Stimulated activated CD8-positive, alpha-beta memory T cell treated with anti-CD3 and anti-CD28 coated beads, Interleukin-12 subunit alpha, Interleukin-12 subunit beta, amount 100 ng/mL, for 4 hours (primary cell): ENCODE measurements around the gene WWOX.

Experiments used
- DNase-seq: peaks from one replicate; pipeline ENCODE4 v3.0.0-alpha.2; 2020; ENCODE audit warnings: low read depth

The WWOX gene

DNA sequence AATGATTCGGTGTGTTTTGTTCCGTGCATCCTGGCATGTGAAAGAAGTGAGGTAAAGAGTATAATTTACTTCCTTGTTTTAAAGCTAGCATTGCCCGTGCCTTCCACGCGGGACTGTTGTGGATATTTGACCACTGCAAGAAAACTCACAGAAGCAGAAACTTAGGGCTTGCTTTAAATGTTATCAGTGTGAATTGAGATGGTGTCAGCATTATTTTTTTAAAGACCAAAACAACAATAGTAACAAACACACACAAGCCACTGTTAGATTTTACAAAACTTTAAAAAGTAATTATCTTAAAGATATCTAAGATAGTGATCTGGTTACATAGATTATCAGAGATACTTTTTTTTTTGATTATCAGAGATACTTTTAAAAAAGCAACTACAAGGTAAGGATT, 47.4 kb downstream of the WWOX start:
- DNase-seq: no peak

DNA sequence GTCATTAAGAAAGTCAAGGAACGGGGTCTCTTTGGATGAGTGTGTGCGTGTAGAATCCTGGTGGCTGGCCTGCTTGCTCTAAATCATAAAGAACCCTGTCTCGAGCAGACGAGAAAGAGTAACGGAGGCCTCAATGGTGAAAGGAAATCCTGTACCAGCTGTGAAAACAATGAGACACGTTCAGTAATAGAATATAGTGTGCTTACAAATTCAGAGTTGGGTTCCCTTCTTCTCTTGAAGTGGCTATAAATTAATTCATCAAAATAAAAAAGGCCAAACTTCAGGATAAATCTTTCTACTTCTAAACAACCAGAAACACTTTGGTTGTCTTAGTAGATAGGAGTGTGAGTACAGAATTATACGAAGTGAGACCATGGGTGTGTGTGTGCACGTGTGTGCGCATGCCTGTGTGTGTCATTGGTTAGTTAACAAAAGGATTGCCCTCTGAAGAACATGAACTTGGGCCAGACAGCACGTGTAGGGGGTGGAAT, 48.5 kb downstream of the WWOX start:
- DNase-seq: no peak

DNA sequence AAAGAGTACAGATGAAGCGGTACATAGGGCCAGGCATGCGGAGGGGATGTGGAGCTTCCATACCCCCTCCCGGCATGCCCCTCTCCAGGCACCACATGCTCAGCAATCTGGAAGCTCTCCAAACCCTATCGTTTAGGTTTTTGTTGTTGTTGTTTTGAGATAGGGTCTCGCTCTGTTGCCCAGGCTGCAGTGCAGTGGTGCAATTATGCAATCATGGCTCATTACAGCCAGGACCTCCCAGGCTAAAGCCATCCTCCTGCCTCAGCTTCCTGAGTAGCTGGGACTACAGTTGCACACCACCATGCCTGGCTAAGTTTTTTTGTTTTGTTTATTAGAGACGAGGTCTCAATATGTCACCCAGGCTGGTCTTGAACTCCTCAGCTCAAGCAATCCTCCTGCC, 50.8 kb downstream of the WWOX start:
- DNase-seq: no peak

DNA sequence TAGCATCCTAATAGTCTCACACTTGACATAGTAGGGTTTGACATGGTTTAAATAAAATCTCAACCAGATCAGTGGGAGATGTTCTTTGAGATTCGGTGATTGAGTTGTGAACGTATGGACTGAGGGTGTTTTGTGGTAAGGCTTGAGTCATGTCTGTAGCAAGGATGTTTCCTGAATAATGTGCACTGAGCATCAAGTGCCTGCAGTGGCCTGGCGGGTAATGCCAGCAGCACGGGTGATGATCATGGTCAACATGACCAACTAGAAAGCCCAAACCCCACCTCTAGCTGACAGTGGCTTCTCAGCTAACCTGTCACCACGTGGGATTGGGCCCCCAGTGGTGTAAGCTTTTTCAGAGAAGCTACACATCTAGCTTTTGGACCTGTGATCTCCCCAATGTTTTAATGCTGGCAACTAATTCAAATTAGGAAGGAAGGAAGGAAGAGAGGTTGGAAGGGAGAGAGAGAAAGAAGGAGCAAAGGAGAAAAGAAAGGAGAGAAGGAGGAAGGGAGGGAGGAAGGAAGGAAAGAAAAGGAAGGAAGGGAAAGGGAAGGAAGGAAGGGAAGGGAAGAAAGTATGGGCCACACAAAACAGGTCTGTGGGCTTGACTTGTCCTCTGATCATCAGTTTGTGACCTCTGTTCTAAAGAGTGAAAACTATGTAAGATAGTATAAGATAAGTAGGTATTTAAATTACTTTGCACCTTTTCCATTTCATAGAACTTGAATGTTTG, 55.4 kb downstream of the WWOX start:
- no peak for DNase-seq

DNA sequence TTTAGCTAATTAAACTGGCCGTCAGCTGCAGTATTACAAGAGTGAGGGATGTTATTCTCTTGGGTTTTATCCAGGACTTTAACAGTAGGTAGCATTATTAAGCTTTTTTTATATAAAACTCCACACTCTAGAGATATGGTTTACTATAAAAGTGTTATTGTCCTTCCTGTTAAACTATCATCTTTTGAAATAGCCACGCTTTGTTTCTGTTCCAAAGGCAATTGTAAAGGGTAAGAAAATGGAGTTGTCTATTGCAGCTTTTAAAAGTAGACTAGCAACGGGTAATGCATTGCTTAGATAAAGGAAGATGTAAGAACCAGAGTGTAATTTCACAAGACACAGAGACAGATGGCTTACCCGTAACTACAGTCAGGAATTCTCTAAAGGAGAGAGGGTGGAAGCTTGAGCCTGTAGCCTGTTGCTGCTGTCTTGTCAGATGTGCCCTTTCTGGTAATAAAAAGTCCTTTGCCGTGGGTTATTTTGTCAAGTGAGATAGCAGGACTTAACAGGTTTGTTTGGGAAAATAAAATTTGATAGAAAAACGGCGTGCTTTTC, 56.4 kb downstream of the WWOX start:
- DNase-seq: no peak

DNA sequence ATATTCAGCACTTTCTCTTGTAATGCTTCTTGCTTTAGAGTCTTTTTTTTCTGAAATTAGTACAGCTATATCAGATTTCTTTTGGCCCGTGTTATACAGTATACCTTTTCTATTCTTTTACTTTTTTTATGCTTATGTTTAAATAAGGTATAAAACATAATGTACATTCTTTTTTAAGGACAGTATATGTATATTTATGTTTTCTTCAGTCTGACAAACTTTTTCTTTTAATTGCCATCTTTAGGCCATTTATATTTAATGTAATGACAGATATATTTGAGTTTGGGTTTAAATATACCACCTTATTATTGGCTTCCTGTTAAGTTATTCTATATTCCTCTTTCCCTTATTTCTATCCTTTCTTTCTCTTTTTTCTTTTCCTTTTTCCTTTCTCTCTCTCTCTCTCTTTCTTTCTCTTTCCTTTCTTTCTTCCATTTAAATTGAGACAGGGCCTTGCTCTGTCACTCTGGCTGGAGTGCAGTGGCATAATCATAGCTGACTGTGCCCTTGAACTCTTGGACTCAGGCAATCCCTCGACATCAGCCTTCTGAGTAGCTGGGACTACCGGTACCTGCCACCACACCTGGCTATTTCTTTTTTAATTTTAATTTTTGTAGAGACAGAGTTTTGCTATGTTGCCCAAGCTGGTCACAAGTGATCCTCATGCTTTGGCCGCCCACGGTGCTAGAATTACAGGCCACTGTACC, 61.7 kb downstream of the WWOX start:
- no peak for DNase-seq

DNA sequence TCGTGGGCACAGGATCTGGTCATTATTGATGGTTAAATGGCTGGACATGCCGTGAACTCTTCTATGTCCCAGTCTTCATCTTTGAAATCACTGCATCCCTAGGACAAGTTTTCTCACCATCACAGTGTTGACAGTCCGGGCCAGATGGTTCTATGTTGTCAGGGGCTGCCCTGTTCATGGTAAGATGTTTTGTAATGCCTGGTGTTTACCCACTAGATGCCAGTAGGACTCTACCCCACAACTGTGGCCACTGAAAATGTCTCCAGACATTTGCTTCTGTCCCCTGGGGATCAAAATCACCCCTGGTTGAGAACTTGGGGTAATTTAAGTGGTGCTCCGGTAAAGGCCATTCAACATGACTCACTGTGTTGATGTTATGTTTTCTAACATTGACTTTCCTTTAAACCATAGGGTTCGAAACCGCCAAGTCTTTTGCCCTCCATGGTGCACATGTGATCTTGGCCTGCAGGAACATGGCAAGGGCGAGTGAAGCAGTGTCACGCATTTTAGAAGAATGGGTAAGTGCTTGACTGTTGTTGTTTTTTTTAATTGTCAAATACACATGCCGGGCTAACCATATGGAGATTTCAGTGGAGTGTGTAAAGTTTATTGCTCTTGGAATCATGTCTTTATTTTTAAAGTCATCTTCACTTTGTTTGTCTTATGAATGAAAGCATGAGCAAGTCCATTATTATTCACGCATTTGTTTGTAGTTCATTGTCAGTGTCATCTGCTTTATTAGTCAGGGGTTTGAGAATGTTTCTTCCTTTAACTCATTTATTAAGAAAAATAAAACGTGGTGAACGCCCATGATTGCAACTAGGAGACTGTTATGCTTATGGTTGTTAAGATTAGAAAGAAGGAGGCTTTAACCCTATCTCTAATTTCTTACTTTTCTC, 64.6 kb downstream of the WWOX start:
- DNase-seq: no peak

DNA sequence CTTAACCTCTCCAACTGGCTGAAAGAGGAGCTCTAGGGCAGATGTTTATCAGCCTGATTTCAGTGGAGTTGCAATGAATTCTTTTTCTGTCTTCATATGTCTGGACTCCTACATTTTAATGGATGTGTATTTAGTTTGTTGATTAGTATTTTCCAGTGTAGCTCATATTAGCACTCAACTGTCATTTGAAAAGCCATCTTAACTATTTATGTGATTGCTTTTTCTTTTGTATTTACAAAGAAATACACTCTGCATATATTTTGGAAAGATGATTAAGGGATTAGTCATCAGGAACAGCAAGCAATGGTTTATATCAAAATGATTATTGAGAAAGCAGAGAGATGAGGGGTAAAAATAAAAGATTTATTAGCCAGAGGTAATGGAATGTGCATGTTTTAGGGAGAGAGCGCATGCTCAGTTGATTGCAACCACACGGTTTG, 71.1 kb downstream of the WWOX start:
- no peak for DNase-seq

DNA sequence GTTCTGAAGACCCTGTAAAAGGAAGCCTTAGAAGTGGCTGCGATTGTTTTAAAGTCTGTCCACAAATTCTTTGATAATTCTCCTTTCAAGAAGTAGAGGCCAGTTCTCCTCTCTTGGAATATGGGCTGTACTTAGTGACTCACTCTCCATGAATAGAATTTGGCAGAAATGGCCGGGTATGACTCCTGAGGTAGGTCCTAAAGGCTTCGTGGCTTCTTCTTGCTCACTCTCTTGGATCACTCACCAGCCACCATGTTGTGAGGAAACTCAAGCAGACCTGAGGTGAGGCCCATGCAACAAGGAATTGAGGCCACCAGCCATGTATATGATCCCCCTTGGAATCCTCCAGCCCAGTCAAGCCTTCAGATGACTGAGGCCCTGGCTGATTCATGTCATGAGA, 75.8 kb downstream of the WWOX start:
- no peak for DNase-seq

DNA sequence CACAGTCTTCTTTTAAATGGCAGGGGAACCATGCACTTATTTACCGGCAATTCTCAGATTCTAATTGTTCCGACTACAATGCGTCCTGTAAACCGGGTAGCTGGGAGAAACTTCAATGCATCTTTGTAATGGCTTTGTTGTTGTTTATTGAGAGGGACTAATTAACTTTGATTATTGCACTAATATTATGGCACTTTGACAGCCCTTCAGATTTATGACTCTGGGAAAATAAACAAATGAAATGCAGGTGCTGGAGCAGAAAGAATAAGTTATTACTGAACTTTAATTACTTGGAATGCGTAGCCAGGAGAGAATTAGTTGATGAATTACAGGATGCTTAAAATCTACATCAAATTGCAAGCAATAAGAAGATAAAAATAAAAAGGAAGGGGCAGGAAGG, 77.0 kb downstream of the WWOX start:
- DNase-seq: no peak

DNA sequence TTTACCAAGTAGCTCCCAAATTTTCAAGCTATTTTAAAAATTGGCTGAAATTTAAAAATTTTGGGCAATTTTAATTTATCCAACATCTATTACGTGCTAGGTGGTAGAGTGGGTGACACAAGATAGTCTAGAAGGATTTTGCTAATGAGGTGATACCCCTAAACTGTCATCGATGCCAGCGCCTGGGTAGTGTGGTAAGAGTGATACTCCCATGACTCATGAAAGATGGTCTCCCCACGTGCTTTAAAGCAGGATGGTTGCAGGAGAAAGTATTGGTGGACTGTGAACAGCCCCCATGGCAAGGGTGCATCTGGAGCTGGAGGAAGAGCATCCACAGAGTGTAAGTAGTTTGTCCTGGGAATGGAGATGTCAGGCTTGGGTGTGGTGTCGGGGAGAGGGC, 77.8 kb downstream of the WWOX start:
- DNase-seq: no peak

DNA sequence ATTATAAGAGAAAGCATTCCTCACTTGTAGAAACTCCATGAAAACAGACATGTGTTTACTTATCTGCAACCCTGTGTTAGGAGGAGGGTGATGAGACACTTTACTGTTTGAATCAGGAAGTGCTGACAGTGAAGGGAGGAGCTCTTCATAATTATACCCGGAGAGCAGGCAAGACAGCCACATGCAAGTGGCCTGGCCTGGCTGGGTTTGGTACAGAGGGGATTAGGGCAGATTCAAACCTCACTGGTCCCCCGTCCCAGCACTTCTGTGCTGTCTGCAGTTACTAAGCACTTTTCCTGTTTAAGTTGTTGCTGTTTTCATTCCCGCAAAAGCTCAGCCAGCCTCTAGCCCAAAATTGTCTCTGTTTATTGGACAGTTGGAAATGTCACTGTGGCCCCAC, 78.5 kb downstream of the WWOX start:
- no peak for DNase-seq

DNA sequence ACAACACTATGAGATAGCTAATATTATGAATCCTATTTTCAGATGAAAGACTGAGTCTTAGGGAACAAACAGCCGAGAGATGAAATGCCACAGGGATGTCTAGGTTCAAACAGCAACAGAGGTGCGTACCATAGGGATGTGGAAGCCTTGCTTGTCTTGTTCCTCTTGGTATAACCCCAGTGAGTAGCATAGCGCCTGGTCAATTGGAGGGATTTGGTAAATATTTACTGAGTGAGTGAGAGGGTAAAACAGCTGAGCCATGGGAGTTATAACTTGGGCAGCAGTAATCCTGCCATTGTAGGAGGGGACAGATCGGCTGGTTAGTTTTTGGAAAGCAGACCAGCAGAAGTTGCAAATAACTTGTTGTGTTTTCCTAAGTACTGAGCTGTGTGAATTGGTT, 80.2 kb downstream of the WWOX start:
- DNase-seq: no peak

DNA sequence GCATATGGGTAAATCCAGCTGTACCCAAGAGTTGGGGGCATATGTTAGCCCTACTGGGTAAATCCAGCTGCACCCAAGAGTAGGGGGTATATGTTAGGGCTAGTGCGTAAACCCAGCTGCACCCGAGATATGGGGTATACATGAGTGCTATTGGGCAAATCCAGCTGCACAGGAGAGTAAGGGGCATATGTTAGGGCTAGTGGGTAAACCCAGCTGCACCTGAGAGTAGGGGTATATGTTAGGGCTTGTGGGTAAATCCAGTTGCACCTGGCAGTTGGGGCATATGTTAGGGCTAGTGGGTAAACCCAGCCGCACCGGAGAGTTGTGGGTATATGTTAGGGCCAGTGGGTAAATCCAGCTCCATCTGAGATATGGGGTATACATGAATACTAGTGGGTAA, 80.9 kb downstream of the WWOX start:
- DNase-seq: no peak

DNA sequence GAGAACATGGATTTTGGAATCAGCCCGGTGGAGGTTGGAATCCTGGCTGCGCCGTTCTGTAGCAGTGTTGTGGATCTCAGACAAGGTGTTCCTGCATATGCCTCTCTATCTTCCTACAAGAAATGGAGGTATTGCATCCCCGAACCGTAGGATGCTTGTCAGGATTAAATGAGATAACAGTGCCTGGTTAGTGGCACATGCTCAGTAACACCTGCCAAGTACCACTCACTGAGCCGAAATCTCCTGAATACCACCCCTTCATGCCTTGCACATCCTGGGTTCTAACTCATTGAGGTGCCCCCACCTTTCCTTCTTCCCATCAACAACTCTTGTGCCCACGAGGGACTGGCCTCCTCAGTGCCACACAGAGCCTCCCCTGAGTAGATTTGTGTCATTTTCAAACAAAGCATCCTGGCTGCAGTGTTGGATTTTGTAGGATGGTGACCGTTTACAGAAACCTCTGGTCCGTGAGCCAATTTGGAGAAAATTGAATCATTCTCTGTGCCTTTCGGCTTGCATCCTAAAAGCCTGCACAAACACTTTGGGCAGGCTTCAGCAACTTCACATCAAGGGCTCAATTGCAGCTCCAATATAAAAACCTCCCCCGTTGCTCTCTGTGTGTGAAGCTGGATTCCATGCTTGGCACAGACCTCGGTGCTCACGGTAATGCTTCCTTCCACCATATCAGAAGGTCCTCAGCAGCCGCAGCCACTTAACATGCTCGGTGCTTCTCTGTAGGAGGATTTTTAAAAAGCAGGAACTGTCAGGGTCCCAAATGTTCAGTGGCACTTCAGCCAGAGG, 84.2 kb downstream of the WWOX start:
- DNase-seq: no peak

DNA sequence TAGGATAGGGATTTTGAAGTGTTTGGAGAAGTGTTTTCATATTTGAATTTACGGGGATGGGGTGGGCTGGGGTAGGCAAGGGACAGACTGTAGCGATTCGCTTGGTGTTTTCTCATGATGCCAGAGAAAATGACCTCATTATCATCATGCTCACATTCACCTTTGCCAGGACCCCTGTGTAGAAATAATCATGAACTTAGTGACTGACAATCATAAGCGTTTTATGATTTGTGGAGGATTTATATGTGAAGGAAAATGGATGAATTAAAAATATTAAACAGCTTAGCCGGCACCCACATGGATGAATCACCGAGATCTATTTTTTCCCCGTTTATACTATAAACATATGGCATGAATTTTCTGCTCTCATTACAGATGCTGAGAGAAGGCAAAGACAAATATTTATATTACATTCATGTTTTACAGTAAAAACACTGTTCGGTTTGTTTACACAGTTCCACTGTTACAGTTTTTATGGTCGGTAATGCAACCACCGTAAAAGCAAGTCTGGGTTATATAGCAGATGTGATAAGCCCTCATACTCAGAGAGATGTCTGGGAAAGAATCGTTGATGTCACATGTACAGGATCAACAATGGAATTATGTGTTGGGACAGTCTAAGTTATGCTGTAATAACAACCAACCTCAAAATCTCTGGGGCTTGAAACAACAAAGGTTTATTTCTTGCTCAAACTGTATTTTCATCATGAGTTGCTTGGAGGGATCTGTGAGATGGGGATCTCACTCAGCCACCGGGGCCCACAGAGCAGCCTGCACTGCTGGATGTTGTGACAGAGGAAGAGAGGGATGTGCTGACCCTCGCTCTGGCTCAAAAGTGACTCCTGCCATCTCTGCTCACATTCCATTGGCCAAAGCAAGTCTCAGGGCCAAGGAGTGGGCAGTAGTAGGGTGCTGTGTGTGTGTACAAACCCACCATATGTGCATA, 85.1 kb downstream of the WWOX start:
- DNase-seq: no peak

DNA sequence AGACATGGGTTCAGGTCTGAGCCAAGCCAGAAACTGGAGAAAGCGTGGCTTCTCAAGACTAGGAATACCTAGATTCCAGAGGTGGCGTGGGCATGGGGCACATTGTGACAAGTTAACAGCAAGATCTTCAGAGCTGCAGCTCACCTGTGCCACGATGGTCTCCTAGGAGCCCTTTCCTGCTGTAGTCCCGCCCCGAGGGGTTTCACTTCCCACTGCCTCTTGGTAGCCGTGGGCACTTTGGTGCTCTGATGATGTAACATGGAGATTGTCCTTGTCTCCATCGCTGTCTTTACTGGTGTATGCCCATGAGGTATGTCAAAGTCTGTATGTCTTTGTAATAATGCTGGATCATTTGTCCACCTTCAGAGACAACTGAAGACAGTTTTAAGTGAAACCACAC, 89.7 kb downstream of the WWOX start:
- no peak for DNase-seq

DNA sequence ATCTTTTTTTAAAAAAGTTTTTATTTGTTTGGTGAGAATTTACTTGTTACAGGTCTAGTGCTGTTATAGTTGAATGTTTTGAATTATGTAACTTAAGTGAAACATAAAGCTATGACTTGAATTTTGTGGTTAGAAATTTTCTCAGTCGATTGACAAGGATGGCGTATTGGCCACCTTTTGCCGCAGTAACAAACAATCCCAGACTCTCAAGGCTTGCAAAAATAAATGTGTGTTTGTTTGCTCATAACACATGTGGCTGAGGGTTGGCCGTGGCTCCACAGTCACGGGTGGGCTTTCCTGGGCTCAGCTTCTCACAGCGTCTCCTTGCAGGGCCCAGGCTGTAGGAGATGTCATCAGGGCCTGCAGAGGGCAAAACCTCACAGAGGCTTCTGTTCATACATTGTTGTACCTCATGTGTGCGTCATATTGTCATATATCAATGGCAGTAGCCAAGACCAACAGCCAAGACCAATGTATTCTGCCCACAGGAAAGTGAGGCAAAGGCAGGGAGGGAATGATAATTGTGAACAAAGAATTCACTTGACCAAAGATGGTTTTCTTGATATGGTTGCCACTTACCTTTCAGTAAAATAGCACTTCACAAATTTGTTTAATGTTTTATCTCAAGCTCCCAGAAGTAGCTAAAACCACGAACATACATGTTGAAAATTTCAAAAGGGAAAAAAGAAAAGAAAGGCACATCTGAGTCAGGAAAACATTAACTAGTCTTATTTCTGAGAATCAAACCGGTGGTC, 93.5 kb downstream of the WWOX start:
- no peak for DNase-seq

DNA sequence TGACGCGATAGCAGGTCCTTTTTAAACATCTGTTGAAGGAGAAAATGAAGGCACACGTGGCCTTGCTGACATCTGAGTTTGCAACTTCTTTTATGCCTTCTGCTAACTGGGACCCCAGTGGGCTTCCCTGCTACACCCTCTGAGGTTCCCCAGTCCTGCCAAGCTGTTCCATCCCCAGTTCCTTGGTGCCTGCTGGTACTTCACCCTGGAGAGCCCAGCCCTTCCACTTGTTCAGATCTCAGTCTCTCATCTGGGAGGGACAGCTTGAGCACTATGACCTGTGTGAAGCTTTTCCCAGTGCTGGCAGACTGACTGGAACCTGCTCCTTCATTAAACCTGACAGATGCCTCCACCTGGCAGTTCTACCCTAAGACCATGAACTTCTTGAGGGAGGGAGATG, 95.5 kb downstream of the WWOX start:
- DNase-seq: no peak

DNA sequence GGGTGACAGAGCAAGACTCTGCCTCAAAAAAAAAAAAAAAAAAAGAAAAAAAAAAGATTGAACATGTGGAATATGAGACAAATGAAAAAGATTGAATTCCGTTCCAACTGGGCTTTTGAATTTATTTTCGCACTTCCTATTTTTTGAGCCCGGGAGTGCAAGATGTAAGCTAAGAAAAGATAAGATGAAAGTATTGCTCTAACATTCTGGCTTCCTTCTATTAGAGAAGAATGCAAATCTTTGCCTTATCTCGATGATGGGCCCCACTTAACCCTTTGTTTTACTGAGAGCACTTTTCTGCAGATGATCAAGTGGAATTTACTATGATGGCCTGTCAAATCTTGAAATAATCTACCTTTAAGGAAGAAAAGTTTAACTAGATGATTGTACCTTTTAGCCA, 96.3 kb downstream of the WWOX start:
- DNase-seq: no peak
